Activated T-helper 1 cell treated with Interleukin-2 at 50 U/mL for 16 hours (primary cell): ENCODE data around the gene MYO15B.

ENCODE experiments used
- DNase-seq: peaks from one replicate; pipeline ENCODE4 v3.0.0-alpha.2; 2020; ENCODE audit warnings: low read depth

MYO15B gene

DNA sequence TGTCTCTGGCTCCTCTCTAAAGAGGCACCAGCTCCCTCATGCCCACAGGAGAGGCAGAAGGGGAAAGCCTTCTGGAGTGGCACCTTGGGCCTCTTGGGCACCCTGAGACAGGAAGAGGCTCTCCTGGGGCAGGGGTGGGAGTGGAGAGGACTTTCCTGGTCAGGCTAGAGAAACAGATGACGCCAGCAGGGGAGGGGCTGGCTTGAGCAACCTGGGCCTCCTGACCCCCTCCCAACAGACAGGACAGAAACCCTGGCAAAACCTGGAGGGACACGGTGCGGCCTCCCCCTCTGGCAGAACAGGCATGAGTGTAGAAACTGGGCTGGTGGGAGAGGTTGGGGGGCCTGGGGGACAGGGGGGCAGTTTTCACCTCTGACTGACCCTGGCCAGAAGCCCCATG, 51.7 kb downstream of the MYO15B start:
- no peak for DNase-seq

DNA sequence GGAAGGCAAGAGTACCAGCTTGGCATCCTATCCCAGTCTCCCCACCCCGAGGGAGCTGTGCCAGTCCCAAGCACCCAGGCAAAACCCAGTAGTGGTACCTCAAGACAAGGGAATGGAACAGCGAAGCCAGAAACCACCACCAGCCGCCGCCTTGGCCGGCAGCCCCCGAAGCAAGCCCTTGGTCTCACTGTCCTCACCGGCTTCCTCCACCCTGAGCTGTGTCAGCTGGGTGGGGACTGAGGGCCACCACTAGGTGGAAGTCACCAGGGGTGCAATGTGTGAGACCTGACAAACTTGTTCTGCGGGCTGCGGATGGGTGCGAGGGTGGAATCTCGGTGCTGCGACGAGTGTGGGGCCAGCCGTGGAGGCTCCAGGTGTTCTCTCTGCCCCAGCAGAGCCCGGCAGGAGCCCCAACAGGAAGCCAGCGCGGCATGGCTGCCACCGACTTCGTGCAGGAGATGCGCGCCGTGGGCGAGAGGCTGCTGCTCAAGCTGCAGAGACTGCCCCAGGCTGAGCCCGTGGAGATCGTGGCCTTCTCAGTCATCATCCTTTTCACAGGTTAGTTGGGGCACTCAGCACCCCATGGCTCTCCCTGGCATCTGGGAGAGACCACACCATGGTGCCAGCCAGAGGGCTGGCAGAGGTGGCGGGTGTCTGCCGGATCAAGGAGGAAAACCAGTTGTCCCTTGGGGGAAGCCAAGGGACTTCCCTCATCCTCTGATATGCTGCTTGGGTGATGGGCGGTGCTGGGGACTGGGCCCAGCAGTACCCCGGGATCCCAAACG, 52.4 kb downstream of the MYO15B start:
- no peak for DNase-seq

- no peak for DNase-seq
Observed at GRCh38 chr17:75640556-75641119, 53.0 kb downstream of the MYO15B start.

GRCh38 chr17:75641343-75641742, 53.7 kb downstream of the MYO15B start:
- DNase-seq = no peak

DNA sequence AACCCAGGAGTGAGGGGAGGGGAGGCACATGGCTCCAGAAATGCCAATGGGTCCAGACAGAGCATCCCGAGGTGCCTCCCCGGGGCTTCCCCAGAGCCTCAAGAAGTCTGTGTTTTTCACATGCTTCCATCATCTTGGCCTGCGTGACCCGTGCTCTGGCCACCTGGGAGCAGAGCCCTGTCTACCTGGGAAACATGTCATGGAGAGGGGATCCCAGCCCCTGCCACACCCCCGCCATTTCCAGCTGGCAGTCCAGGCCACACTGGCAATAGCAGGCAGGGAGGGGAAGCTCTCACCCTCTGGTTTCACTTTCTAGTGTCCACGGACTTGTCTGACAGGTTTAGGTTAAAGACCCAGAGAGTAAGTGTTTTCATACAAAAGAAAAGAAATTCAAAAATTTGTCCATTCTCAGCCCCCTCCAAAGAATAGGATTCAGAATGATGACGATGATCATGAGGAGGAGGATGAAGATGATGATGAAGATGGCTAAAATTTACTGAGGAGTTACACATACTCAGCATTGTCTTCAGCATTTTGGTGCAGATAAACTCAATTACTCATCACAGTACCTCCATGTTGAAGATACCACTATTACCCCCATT, 54.7 kb downstream of the MYO15B start:
- no peak for DNase-seq

DNA sequence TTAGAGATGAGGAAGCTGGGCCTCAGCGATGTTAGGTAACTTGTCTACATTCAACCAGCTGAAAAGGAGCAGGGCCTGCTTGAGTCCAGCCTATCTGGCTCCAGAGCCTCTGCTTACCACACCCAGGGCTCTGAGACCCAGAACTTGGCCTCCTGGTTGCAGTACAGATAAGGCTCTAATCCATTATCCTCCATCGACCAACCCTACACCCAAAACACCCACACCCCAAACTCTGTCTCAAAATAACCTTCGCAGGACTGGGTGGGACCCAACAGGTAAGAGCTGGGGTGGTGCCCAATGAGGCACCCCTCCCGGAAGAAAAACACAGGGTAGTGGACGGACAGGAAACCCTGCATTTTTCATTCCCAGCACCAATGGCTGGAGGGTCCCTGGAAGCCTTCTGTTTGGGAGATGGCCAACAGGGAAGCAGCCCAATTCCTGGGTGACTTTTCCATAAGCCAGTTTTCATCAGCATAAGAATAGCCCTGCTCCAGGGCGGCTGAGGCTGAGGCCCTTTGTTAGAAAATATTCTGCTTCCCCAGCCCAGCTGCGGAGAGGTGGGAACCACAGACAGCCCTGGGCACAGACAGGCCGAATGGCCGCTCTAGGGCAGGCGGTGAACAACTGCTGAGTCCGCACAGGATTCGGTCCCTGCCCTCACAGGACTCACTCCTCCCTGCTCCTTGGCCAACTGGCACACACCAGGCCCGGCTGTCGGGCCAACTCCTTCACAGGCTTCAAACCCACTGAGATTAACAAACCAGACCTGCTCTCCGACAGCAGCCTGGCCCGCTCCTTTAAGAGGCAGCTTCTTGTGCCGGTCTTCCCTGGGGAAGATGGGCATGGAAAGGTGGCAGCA, 55.4 kb downstream of the MYO15B start:
- DNase-seq = no peak

GRCh38 chr17:75643643-75644017, 56.0 kb downstream of the MYO15B start:
- DNase-seq = no peak

GRCh38 chr17:75645501-75645888, 57.9 kb downstream of the MYO15B start:
- no peak for DNase-seq

DNA sequence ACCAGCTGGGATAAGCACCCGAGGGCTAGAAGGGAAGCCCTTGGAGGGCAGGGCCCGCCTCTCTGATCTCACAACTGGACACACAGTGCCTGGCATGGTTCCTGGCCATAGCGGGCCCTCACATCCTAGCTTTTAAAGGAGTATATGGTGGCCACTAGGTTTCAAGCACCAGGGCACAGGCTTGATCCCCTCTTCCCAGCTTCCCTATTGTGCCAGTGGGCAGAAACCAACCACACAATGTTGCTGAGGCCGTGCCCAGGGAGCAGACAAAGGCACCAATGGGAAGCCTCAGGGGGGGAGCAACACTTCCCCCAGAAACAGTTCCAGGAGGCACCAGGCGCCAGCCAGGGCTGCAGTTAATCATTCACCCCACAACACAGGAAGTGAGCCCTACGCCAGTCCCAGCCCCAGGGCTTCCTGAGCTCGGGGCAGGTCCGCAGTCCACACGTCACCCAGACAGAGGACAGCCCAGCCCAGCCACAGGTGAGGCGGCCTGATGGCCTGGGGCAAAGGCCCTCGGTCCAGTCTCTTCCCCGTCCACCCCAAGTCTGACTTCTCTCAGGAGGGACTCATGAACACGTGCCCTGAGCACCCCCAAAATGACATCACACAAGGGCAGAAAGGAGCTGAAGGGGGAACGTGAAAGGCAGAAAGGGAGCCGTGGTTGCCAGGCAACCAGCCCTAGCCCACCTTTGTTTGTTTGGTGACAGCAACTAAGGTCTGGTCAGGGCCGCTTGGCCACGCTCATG, 58.5 kb downstream of the MYO15B start:
- no peak for DNase-seq

DNA sequence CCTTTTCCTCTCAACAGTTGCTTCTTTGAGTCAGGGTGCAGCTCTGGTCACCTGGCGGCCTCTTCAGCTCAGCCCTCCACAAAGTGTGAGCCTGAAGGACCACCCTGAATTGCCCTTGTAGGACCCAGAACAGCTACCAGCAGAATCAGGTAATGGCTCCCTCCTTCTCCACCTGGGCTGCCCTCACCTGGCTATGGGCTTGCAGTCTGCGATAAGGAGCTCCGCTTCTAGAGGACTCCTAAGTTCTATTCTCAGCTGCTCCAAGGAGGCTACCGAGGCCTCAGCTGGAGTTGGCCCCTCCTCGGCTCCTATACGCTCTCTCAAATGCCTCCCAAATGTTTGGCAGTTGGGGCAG, 59.0 kb downstream of the MYO15B start:
- no peak for DNase-seq

DNA sequence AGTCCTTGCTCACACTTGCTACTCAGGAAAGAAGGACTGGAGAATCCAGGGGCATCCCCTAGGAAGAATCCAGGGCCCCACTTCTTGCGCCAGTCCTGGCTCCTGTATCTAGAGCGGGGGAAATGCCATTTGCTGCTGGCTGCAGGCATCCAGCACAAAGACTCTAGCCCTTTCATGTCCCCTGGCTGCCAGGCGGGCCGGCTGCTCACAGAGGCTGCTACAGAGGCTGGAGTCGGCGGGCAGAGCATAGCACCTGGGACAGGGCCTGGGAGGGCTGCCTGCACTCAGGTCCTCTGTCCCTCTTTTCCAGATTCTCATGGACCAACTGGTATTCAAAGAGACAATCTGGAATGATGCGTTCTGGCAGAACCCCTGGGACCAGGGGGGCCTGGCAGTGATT, 59.5 kb downstream of the MYO15B start:
- no peak for DNase-seq

GRCh38 chr17:75647921-75648320, 60.3 kb downstream of the MYO15B start:
- DNase-seq = no peak

- no peak for DNase-seq
Observed at GRCh38 chr17:75649687-75650086, 62.1 kb downstream of the MYO15B start.

DNA sequence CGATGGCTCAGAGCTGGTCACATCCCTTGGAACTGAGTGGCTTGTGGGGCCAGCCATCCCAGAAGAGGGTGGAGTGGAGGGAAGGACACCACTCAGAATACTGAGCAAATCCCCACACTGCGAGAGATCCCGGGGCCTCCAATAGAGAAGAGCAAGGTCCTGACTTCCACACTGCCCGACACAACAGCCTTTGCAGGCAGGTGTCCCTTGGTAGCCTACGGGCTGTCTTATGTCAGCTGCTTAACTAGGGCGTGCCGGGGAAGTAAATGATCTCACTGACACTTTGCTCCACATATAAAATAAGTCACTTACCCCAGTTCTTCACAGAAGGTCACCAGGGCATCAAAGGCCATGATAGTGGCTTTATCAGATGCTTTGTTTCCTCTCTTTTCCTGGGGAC, 63.3 kb downstream of the MYO15B start:
- no peak for DNase-seq

GRCh38 chr17:75652341-75652740, 64.7 kb downstream of the MYO15B start:
- DNase-seq = no peak

GRCh38 chr17:75652934-75653549, 65.4 kb downstream of the MYO15B start:
- DNase-seq = no peak

- no peak for DNase-seq
Observed at GRCh38 chr17:75654176-75654575, 66.6 kb downstream of the MYO15B start.

GRCh38 chr17:75658237-75658636, 70.6 kb downstream of the MYO15B start:
- DNase-seq = no peak

- DNase-seq = no peak
Observed at GRCh38 chr17:75661531-75661930, 73.9 kb downstream of the MYO15B start.

DNA sequence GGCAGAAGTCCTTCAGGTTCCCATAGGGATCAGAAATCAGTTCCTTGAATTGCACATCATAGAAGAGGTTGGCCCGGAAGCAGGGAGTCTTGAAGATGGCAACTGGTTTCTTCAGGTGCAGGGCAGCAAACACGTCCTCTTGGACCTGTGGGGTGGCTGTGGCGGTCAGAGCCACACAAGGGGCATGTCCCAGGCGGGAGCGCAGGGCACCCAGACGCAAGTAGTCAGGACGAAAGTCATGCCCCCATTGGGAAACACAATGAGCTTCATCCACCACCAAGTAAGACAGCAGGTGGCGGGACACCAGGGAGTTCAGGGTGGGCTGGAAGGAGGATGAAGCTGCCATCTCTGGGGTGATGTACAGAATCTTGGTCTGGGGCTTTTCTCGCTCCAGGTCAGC, 74.9 kb downstream of the MYO15B start:
- DNase-seq = no peak

DNA sequence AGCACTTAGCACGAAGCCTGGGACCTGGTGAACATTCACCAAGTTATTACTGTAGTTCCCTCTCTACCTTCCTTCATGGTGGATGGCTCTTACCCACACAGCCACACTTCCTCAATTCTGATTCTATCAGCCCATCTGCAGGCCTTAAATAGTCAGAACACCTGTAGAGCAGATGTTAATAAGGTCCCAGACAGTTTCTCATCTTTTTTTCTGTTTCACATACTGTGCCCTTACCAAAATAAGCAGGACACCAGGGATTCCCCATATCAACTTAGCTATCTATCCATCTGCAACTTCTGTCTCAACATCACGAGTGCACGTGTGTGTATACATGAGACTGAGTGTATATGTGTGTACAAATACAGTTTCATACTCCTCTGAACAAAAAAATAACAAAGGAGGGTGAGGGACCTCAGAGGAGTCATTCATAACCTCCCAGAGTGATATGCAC, 76.5 kb downstream of the MYO15B start:
- no peak for DNase-seq

GRCh38 chr17:75665981-75666380, 78.4 kb downstream of the MYO15B start:
- DNase-seq = no peak
